NCI-H1694 treated with DMSO at 0.1 percent for 48 hours (cell line): ENCODE results near the gene EIF5A.
A peak's percentile ranks its signal among the peaks of the same experiment; 100 is the strongest.

Experiments used
- DNase-seq: peaks from one replicate; lab custom pipeline; 2025; lab: John Stamatoyannopoulos, UW

The EIF5A gene

GRCh38 chr17:7285679-7286078, 21.7 kb upstream of the EIF5A start:
- DNase-seq, result no peak

- no peak for DNase-seq
Observed at GRCh38 chr17:7289256-7290032, 18.0 kb upstream of the EIF5A start.

- DNase-seq, result no peak
Observed at GRCh38 chr17:7290166-7290565, 17.3 kb upstream of the EIF5A start.

GRCh38 chr17:7290685-7291084, 16.7 kb upstream of the EIF5A start:
- no peak for DNase-seq

DNA sequence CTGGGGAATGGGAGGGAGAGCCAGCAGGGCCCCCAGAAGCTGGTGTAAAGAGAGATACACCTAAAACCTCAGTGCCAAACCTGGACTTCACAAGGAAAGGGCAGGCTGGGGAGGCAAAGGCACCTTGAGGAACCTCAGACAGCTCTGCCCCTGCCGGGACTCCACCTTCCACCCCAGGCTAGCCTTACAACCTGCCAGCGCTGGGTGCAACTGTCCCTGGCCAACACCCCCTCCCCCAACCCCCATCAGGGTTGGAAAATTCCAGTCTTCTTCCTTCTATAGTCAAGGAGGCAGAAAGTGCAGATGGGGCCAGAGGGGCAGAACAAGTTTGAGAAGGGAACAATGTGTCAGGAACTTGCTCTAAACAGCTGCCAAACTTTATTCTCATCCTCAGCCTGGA, 15.2 kb upstream of the EIF5A start:
- no peak for DNase-seq

DNA sequence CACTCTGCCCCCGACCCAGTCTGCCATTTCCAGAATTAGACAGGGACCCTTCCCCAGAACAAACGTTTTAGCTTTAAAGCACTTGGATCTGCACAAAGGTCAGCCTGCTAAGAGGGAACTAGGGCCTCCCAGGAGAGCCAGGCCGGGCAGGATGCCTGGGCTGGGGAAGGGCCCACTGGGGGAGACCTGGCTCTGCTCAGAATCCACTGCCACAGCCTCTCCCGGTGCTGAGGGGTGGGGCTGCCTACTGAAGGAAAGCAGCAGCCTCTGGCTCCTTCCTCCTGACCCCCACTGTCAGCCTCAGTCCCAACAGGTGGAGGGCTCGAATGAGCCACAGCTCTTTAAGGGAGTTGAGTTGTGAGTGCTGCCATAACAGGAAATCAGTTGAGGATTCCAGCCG, 14.7 kb upstream of the EIF5A start:
- DNase-seq, result no peak

GRCh38 chr17:7293159-7293558, 14.3 kb upstream of the EIF5A start:
- no peak for DNase-seq

DNA sequence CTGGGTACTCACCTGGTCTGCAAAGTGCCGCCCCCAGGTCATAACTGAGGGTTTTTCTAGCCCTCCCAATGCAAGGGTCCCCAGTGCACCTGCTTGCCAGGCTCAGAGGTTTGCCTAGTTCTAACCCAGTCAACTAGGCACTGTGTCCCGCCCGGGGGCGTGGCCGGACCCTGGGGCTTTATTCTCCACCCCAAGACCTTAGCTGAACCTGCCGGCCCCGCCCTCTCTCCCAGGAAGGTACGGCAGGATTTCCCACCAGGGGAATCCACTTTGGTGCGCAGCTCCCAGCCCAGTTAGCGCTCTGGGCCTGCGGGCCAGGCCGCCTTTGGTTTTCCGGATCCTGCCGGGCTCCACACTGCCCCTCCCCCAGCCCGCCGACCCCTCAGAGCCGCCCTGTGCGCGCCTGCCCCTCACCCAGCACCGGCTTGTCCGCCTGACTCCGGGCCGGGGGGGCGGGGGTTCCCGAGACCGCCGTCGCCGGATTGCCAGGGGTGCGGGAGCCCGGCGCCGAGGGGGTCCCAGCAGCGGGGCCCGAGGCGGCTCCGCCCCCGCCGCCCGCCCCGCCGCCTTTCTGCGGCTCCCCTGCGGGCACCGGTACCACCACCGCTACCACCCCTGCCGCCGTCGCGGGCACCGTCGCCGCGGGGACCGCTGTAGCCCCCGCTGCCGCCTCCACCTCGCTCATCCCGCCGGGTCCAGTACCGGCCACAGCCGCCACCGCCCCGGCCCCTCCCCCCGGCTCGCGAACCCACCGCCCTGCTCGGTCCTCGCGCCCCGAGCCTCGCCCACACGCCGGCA, 13.4 kb upstream of the EIF5A start:
- DNase-seq, result no peak

DNA sequence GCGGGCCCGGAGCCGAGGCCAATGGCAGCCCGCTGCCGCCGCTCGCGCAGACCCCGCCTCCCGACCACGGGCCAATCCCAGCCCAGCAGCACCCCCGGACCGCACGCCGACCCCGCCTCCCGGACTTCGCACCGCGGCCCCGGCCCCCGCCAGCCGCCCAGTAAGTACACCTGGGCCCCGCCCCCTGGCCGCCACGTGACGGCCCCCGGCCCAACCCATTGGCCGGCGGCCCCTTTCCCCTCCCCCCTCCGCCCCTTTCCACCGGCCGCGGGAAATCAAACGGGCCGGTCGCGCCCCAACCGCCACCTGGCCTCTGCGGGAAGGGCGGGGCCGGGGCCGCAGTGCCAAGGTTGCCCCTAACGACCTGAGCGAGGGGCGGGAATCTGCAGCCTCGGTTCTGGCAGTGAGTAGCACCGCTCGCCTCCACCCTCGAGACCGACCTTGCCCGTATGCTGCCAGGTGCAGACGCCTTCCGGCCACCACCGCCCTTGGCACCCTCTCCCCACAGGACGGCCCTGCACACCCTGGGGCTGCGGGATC, 12.7 kb upstream of the EIF5A start, which contains the start of gene YBX2:
Gene YBX2, minus strand, starts transcription at position 26 of the 540 bp plus-strand sequence. CDS start 139 bp downstream, outside the sequence.
- peak; percentile 27 for DNase-seq

- no peak for DNase-seq
Observed at GRCh38 chr17:7295230-7296180, 11.9 kb upstream of the EIF5A start.

GRCh38 chr17:7296189-7296861, 11.1 kb upstream of the EIF5A start:
- DNase-seq, result peak; percentile 30

GRCh38 chr17:7304179-7304578, 3.2 kb upstream of the EIF5A start:
- no peak for DNase-seq

GRCh38 chr17:7307686-7308624, 527 bp downstream of the EIF5A start:
- no peak for DNase-seq

GRCh38 chr17:7308625-7309433, 1.4 kb downstream of the EIF5A start:
- peak; percentile 62 for DNase-seq

DNA sequence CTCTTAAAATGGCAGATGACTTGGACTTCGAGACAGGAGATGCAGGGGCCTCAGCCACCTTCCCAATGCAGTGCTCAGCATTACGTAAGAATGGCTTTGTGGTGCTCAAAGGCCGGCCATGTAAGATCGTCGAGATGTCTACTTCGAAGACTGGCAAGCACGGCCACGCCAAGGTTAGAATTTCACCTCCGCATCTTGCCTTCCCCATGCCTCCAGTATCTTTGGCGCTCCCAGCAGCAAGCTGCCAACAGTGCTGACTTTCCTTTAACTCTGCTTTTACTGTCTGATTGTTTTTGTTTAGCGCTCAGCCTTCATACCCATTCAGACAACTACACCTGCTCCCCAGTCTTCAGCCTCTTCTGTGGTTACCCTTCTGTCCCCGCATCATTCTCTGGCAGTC, 2.2 kb downstream of the EIF5A start:
- no peak for DNase-seq

DNA sequence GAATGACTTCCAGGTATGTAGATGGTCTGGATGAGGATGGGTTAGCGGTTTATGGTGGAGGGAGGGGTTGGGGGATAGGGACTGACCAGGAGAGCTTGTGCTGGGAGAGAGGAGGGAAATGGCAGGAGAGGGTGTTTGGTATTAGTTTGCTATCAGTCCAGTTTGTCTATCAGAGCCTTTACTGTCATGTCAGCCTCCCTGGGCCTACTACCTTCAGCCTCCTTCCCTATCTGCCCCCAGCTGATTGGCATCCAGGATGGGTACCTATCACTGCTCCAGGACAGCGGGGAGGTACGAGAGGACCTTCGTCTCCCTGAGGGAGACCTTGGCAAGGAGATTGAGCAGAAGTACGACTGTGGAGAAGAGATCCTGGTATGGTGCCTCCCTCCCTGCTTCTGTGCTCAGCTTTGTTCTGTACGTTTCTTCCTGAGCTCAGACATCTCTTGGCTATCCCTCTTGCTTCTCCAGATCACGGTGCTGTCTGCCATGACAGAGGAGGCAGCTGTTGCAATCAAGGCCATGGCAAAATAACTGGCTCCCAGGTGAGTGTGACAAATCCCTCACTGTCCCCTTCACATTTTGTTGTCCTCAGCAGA, 3.8 kb downstream of the EIF5A start:
- DNase-seq, result no peak

DNA sequence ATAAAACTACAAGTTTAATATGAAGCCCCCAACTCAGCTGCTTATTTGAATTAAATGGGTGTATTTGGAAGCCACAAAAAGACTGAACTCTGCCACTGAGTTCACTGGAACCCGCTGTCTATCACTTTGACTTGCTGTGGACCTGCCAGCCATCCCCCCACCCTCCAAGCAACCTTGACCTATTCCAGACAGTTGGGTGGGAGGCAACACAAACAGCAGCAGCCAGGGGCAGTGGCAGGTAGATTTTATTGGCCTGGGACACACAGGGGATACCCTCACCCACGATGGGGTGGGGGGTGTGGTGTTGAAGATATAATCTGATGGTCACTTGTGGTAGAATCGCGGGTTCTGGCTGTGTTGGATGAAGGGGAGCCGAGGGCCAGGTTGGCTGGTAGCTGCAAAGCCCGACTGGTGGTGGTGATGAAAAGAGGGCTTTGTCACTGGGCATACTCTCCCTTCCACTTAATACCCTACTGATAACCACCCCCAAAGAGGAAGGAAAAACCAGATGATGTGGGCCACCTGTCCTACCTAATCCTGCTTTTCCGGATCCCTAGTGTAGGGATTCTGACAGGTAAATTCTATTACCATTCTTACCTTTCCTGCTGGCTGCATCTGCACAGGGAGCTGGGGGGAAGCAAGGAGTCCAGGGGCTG, 5.1 kb downstream of the EIF5A start:
- no peak for DNase-seq
